HEK293 (cell line): ENCODE measurements around the gene EI24.

Experiments used
- AEBP2 ChIP-seq: fragments of 450-650 bp; formaldehyde crosslinking; IDR thresholded peaks from 2 replicates; pipeline ENCODE4 v1.5.1; 2016; ENCODE audit warnings: missing biosample characterization, missing genetic modification characterization, borderline replicate concordance
- KLF10 ChIP-seq: fragments of 450-650 bp; IDR thresholded peaks from 2 replicates; pipeline ENCODE4 v1.5.1; 2018; ENCODE audit warnings: missing biosample characterization, mild to moderate bottlenecking, missing genetic modification characterization
- KLF7 ChIP-seq: fragments of 450-650 bp; formaldehyde crosslinking; IDR thresholded peaks from 2 replicates; pipeline ENCODE4 v1.5.1; 2016; ENCODE audit warnings: missing biosample characterization, missing genetic modification characterization, borderline replicate concordance
- YY2 ChIP-seq: fragments of 450-650 bp; formaldehyde crosslinking; IDR thresholded peaks from 2 replicates; pipeline ENCODE4 v1.5.1; 2016; ENCODE audit warnings: missing biosample characterization, missing genetic modification characterization
- ZFP37 ChIP-seq: fragments of 450-650 bp; formaldehyde crosslinking; IDR thresholded peaks from 2 replicates; pipeline ENCODE4 v1.5.1; 2016; ENCODE audit warnings: missing biosample characterization, missing genetic modification characterization
- ZIC2 ChIP-seq: fragments of 450-650 bp; formaldehyde crosslinking; IDR thresholded peaks from 2 replicates; pipeline ENCODE4 v1.5.1; 2016; ENCODE audit warnings: missing biosample characterization, missing genetic modification characterization
- ZNF132 ChIP-seq: fragments of 450-650 bp; formaldehyde crosslinking; IDR thresholded peaks from 2 replicates; pipeline ENCODE4 v1.5.1; 2017; ENCODE audit warnings: missing biosample characterization, missing genetic modification characterization, borderline replicate concordance
- ZNF184 ChIP-seq: fragments of 450-650 bp; IDR thresholded peaks from 2 replicates; pipeline ENCODE4 v1.5.1; 2018; ENCODE audit warnings: missing biosample characterization, mild to moderate bottlenecking, missing genetic modification characterization
- ZNF555 ChIP-seq: fragments of 450-650 bp; formaldehyde crosslinking; conservative IDR thresholded peaks from 2 replicates; pipeline ENCODE4 v1.5.1; 2017; ENCODE audit warnings: missing biosample characterization, mild to moderate bottlenecking, missing genetic modification characterization, inconsistent platforms
- ZNF585B ChIP-seq: fragments of 450-650 bp; formaldehyde crosslinking; IDR thresholded peaks from 2 replicates; pipeline ENCODE4 v1.5.1; 2016; ENCODE audit warnings: missing biosample characterization, missing genetic modification characterization
- ZNF626 ChIP-seq: fragments of 450-650 bp; sonication (Bioruptor Pico); formaldehyde crosslinking; IDR thresholded peaks from 2 replicates; pipeline ENCODE4 v1.5.1; 2018; ENCODE audit warnings: missing biosample characterization, missing genetic modification characterization, inconsistent platforms
- ZNF701 ChIP-seq: fragments of 450-650 bp; formaldehyde crosslinking; IDR thresholded peaks from 2 replicates; pipeline ENCODE4 v1.5.1; 2016; ENCODE audit warnings: missing biosample characterization, missing genetic modification characterization
- ZNF707 ChIP-seq: fragments of 450-650 bp; formaldehyde crosslinking; IDR thresholded peaks from 2 replicates; pipeline ENCODE4 v1.5.1; 2016; ENCODE audit warnings: missing biosample characterization, missing genetic modification characterization
- ZNF776 ChIP-seq: fragments of 450-650 bp; formaldehyde crosslinking; IDR thresholded peaks from 2 replicates; pipeline ENCODE4 v1.5.0; 2017; ENCODE audit warnings: missing biosample characterization, missing genetic modification characterization, borderline replicate concordance
- ZNF792 ChIP-seq: fragments of 450-650 bp; formaldehyde crosslinking; IDR thresholded peaks from 2 replicates; pipeline ENCODE4 v1.5.1; 2016; ENCODE audit warnings: missing biosample characterization, missing genetic modification characterization
- ZSCAN30 ChIP-seq: fragments of 450-650 bp; IDR thresholded peaks from 2 replicates; pipeline ENCODE4 v1.5.1; 2018; ENCODE audit warnings: missing biosample characterization, mild to moderate bottlenecking, missing genetic modification characterization, moderate library complexity
- ZXDB ChIP-seq: fragments of 450-650 bp; formaldehyde crosslinking; IDR thresholded peaks from 2 replicates; pipeline ENCODE4 v1.5.1; 2016; ENCODE audit warnings: missing biosample characterization, missing genetic modification characterization
- TF ChIP-seq, protein P1 (sequence below): fragments of 450-650 bp; formaldehyde crosslinking; IDR thresholded peaks from 2 replicates; pipeline ENCODE4 v1.5.1; 2016; ENCODE audit warnings: missing biosample characterization, missing genetic modification characterization
- TF ChIP-seq, protein P2 (sequence below): fragments of 450-650 bp; formaldehyde crosslinking; IDR thresholded peaks from 2 replicates; pipeline ENCODE4 v1.5.1; 2016; ENCODE audit warnings: missing biosample characterization, missing genetic modification characterization
- TF ChIP-seq, protein P3 (sequence below): fragments of 450-650 bp; formaldehyde crosslinking; conservative IDR thresholded peaks from 2 replicates; pipeline ENCODE4 v1.5.1; 2016; ENCODE audit warnings: low read depth, missing biosample characterization, missing genetic modification characterization
- TF ChIP-seq, protein P4 (sequence below): fragments of 450-650 bp; formaldehyde crosslinking; IDR thresholded peaks from 2 replicates; pipeline ENCODE4 v1.5.1; 2016; ENCODE audit warnings: missing biosample characterization, missing genetic modification characterization
- TF ChIP-seq, protein P5 (sequence below): fragments of 450-650 bp; formaldehyde crosslinking; IDR thresholded peaks from 2 replicates; pipeline ENCODE4 v1.5.1; 2017; ENCODE audit warnings: missing biosample characterization, missing genetic modification characterization
- TF ChIP-seq, protein P6 (sequence below): fragments of 450-650 bp; formaldehyde crosslinking; IDR thresholded peaks from 2 replicates; pipeline ENCODE4 v1.5.1; 2016; ENCODE audit warnings: missing biosample characterization, missing genetic modification characterization
- TF ChIP-seq, protein P7 (sequence below): fragments of 450-650 bp; IDR thresholded peaks from 2 replicates; pipeline ENCODE4 v1.5.1; 2018; ENCODE audit warnings: missing biosample characterization, missing genetic modification characterization

Gene EI24

GRCh38 chr11:125592305-125593113 lies 23.2 kb downstream of the EI24 start, which contains the start of gene STT3A (continued):
- TF ChIP-seq, protein P1, sequence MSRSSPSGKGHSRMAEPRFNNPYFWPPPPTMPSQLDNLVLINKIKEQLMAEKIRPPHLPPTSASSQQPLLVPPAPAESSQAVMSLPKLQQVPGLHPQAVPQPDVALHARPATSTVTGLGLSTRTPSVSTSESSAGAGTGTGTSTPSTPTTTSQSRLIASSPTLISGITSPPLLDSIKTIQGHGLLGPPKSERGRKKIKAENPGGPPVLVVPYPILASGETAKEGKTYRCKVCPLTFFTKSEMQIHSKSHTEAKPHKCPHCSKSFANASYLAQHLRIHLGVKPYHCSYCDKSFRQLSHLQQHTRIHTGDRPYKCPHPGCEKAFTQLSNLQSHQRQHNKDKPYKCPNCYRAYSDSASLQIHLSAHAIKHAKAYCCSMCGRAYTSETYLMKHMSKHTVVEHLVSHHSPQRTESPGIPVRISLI, result no peak
- TF ChIP-seq AEBP2 (tag by site-specific recombination) (no peak), KLF10 (peak; percentile 89), ZNF776 (tag by site-specific recombination) (no peak), YY2 (tag by site-specific recombination) (no peak), KLF7 (tag by site-specific recombination) (peak; percentile 76; the same call in 1 of the 2 replicates), ZNF184 (tag by site-specific recombination) (no peak; the same call in 1 of the 2 replicates), ZXDB (peak; percentile 89), ZNF626 (tag by site-specific recombination) (no peak), ZNF701 (tag by site-specific recombination) (no peak), ZSCAN30 (tag by site-specific recombination) (no peak), ZNF555 (tag by site-specific recombination) (no peak), ZNF132 (tag by site-specific recombination) (no peak), ZNF707 (tag by site-specific recombination) (no peak), ZNF585B (tag by site-specific recombination) (no peak), ZNF792 (tag by site-specific recombination) (no peak), ZFP37 (tag by site-specific recombination) (no peak), ZIC2 (tag by site-specific recombination) (peak; percentile 84)
- TF ChIP-seq, protein P2, sequence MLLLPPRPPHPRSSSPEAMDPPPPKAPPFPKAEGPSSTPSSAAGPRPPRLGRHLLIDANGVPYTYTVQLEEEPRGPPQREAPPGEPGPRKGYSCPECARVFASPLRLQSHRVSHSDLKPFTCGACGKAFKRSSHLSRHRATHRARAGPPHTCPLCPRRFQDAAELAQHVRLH (tag by site-specific recombination), result no peak; the same call in 1 of the 2 replicates
- TF ChIP-seq, protein P3, sequence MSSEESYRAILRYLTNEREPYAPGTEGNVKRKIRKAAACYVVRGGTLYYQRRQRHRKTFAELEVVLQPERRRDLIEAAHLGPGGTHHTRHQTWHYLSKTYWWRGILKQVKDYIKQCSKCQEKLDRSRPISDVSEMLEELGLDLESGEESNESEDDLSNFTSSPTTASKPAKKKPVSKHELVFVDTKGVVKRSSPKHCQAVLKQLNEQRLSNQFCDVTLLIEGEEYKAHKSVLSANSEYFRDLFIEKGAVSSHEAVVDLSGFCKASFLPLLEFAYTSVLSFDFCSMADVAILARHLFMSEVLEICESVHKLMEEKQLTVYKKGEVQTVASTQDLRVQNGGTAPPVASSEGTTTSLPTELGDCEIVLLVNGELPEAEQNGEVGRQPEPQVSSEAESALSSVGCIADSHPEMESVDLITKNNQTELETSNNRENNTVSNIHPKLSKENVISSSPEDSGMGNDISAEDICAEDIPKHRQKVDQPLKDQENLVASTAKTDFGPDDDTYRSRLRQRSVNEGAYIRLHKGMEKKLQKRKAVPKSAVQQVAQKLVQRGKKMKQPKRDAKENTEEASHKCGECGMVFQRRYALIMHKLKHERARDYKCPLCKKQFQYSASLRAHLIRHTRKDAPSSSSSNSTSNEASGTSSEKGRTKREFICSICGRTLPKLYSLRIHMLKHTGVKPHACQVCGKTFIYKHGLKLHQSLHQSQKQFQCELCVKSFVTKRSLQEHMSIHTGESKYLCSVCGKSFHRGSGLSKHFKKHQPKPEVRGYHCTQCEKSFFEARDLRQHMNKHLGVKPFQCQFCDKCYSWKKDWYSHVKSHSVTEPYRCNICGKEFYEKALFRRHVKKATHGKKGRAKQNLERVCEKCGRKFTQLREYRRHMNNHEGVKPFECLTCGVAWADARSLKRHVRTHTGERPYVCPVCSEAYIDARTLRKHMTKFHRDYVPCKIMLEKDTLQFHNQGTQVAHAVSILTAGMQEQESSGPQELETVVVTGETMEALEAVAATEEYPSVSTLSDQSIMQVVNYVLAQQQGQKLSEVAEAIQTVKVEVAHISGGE (tag by site-specific recombination), result no peak; the same call in 1 of the 2 replicates
- TF ChIP-seq, protein P4, sequence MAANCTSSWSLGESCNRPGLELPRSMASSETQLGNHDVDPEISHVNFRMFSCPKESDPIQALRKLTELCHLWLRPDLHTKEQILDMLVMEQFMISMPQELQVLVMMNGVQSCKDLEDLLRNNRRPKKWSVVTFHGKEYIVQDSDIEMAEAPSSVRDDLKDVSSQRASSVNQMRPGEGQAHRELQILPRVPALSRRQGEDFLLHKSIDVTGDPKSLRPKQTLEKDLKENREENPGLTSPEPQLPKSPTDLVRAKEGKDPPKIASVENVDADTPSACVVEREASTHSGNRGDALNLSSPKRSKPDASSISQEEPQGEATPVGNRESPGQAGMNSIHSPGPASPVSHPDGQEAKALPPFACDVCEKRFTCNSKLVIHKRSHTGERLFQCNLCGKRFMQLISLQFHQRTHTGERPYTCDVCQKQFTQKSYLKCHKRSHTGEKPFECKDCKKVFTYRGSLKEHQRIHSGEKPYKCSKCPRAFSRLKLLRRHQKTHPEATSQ (tag by site-specific recombination), result no peak
- TF ChIP-seq, protein P5, sequence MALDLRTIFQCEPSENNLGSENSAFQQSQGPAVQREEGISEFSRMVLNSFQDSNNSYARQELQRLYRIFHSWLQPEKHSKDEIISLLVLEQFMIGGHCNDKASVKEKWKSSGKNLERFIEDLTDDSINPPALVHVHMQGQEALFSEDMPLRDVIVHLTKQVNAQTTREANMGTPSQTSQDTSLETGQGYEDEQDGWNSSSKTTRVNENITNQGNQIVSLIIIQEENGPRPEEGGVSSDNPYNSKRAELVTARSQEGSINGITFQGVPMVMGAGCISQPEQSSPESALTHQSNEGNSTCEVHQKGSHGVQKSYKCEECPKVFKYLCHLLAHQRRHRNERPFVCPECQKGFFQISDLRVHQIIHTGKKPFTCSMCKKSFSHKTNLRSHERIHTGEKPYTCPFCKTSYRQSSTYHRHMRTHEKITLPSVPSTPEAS (tag by site-specific recombination), result peak; percentile 55
- TF ChIP-seq, protein P6, sequence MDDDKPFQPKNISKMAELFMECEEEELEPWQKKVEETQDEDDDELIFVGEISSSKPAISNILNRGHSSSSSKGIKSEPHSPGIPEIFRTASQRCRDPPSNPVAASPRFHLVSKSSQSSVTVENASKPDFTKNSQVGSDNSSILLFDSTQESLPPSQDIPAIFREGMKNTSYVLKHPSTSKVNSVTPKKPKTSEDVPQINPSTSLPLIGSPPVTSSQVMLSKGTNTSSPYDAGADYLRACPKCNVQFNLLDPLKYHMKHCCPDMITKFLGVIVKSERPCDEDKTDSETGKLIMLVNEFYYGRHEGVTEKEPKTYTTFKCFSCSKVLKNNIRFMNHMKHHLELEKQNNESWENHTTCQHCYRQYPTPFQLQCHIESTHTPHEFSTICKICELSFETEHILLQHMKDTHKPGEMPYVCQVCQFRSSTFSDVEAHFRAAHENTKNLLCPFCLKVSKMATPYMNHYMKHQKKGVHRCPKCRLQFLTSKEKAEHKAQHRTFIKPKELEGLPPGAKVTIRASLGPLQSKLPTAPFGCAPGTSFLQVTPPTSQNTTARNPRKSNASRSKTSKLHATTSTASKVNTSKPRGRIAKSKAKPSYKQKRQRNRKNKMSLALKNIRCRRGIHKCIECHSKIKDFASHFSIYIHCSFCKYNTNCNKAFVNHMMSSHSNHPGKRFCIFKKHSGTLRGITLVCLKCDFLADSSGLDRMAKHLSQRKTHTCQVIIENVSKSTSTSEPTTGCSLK (tag by site-specific recombination), result no peak
- TF ChIP-seq, protein P7, sequence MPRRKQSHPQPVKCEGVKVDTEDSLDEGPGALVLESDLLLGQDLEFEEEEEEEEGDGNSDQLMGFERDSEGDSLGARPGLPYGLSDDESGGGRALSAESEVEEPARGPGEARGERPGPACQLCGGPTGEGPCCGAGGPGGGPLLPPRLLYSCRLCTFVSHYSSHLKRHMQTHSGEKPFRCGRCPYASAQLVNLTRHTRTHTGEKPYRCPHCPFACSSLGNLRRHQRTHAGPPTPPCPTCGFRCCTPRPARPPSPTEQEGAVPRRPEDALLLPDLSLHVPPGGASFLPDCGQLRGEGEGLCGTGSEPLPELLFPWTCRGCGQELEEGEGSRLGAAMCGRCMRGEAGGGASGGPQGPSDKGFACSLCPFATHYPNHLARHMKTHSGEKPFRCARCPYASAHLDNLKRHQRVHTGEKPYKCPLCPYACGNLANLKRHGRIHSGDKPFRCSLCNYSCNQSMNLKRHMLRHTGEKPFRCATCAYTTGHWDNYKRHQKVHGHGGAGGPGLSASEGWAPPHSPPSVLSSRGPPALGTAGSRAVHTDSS, result no peak
